Measurements from ENCODE around the gene ARHGAP40. TPM values are rescaled to one million over a fixed set of nuclear protein-coding genes. Genes with fewer than 3 reads are reported as not detected.

The ARHGAP40 gene
- total RNA-seq, 2 donors from 2014 or later: not detected

DNA sequence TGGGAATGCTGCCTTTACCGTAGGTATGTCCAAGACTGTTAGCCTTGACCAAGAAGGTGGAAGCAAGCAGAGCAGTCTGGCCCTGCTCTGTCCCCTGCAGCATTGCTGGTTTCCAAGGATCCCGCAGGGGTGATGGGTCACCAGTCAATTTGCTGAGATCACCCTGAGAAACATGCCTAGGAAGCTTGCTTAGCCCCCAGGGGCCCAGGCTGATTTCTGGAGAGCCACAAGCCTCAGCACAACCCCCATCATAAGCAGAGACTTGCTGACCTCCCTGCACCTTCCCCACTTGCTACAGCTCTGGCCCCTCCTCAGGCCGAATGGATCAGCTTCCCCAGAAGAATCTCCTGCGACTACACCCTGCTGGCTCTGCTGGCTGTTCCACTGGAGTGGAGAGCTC is 21.5 kb downstream of the ARHGAP40 start:
- H3K9ac ChIP-seq (ENCODE audit: low read depth in 2 of 2, low read length in 2 of 2): no peak overlapping the region
- H3K27ac ChIP-seq: no peak overlapping the region
- intact Hi-C loops (cut with DNase I): no loop called here
- no peak overlapping the region for H3K4me3 ChIP-seq
- no peaks in the 10 kb centered on the region for H3K4me1 ChIP-seq
- no peaks in the 10 kb centered on the region for H3K27me3 ChIP-seq
- H3K9me3 ChIP-seq: no peaks in the 10 kb centered on the region
- H3K36me3 ChIP-seq: no peaks in the 10 kb centered on the region
- no peak for DNase-seq
- TF ChIP-seq, protein P1, sequence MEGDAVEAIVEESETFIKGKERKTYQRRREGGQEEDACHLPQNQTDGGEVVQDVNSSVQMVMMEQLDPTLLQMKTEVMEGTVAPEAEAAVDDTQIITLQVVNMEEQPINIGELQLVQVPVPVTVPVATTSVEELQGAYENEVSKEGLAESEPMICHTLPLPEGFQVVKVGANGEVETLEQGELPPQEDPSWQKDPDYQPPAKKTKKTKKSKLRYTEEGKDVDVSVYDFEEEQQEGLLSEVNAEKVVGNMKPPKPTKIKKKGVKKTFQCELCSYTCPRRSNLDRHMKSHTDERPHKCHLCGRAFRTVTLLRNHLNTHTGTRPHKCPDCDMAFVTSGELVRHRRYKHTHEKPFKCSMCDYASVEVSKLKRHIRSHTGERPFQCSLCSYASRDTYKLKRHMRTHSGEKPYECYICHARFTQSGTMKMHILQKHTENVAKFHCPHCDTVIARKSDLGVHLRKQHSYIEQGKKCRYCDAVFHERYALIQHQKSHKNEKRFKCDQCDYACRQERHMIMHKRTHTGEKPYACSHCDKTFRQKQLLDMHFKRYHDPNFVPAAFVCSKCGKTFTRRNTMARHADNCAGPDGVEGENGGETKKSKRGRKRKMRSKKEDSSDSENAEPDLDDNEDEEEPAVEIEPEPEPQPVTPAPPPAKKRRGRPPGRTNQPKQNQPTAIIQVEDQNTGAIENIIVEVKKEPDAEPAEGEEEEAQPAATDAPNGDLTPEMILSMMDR (IDR thresholded peaks at IDR 0.05): no peak

DNA sequence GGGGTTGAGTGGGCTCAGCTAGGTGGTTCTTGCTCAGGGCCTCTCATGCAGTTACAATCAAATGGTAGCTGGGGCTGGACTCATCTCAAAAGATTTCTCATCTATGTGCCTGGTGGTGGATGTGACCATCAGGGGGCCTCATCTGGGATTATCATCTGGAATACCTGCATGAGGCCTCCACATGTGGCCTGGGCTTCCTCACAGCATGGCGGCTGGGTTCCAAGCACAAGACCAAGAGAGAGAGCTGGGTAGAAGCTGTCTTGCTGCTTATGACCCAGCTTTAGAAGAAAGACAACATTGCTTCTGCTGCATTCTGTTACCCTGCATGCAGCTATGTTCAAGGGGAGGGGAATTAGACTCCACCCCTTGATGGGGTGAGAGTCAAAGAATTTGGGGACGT is 22.5 kb downstream of the ARHGAP40 start:
- DNase-seq: no peak
- Histone ChIP-seq H3K9ac (ENCODE audit: low read depth in 2 of 2, low read length in 2 of 2) (no peak overlapping the region), H3K4me3 (no peak overlapping the region), H3K27me3 (no peaks in the 10 kb centered on the region), H3K9me3 (no peaks in the 10 kb centered on the region), H3K36me3 (no peaks in the 10 kb centered on the region), H3K4me1 (no peaks in the 10 kb centered on the region), H3K27ac (no peak overlapping the region)
- TF ChIP-seq, protein P1 (IDR thresholded peaks at IDR 0.05): no peak
- intact Hi-C loops (cut with DNase I): no loop called here

DNA sequence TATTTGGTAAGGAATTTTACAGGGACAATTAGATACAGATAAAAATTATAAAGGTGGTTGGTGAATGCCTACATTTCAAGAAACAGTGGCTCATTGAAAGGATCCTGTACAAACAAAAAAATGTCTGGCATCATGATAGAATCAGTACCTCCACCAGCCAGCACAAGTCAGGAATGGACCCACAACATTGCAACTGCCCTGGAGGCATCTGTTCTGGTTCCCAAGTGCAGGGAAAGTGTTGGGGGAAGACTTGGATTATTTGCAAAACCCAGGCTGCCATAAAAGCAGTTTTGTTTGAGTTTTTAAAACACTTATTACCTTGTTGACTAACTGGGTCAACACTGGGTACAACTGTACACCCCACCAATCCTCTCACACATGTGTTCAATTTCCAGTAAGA is 24.3 kb downstream of the ARHGAP40 start:
- intact Hi-C loops (cut with DNase I): no loop called here

DNA sequence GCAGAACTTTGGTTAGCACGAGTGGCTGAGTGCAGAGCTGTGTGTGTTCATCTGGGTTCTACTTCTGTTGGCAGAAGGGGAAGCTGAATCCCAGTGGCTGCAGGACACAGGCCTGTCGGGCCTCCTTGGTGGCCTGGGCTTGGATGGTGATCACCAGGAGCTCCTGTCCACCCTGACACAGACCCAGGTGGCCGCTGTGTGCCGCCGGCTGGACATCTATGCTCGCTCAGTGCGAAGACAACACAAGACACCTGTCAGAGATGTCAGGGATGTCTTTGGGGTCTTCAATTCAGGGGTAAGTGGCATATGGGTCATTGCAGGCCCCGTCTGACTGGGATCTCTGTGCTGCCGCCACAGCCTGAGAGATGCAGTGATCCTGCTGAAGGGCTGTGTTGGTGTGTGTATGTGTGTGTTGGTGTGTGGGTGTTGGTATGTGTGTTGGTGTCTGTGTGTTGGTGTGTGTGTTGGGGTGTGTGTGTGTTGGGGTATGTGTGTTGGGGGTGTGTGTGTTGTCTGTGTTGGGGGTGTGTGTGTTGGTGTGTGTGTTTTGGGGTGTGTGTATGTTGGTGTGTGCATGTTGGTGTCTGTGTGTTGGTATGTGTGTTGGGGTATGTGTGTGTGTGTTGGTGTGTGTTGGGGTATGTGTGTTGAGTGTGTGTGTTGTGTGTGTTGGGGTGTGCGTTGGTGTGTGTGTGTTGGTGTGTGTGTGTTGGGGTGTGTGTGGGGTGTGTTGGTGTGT is 25.5 kb downstream of the ARHGAP40 start:
- Histone ChIP-seq H3K9ac (ENCODE audit: low read depth in 2 of 2, low read length in 2 of 2) (no peak overlapping the region), H3K36me3 (no peaks in the 10 kb centered on the region), H3K4me1 (no peaks in the 10 kb centered on the region), H3K4me3 (no peak overlapping the region), H3K27me3 (no peaks in the 10 kb centered on the region), H3K27ac (no peak overlapping the region), H3K9me3 (no peaks in the 10 kb centered on the region)
- TF ChIP-seq, protein P1 (IDR thresholded peaks at IDR 0.05): no peak
- no peak for DNase-seq
- intact Hi-C loops (cut with DNase I): no loop called here

More for the DNA sequence above, 24.3 kb downstream of the ARHGAP40 start:
- DNase-seq: no peak
- TF ChIP-seq, protein P1 (IDR thresholded peaks at IDR 0.05): no peak
- Histone ChIP-seq H3K27me3 (no peaks in the 10 kb centered on the region), H3K36me3 (no peaks in the 10 kb centered on the region), H3K9me3 (no peaks in the 10 kb centered on the region), H3K4me3 (no peak overlapping the region), H3K4me1 (no peaks in the 10 kb centered on the region), H3K27ac (no peak overlapping the region), H3K9ac (ENCODE audit: low read depth in 2 of 2, low read length in 2 of 2) (no peak overlapping the region)

DNA sequence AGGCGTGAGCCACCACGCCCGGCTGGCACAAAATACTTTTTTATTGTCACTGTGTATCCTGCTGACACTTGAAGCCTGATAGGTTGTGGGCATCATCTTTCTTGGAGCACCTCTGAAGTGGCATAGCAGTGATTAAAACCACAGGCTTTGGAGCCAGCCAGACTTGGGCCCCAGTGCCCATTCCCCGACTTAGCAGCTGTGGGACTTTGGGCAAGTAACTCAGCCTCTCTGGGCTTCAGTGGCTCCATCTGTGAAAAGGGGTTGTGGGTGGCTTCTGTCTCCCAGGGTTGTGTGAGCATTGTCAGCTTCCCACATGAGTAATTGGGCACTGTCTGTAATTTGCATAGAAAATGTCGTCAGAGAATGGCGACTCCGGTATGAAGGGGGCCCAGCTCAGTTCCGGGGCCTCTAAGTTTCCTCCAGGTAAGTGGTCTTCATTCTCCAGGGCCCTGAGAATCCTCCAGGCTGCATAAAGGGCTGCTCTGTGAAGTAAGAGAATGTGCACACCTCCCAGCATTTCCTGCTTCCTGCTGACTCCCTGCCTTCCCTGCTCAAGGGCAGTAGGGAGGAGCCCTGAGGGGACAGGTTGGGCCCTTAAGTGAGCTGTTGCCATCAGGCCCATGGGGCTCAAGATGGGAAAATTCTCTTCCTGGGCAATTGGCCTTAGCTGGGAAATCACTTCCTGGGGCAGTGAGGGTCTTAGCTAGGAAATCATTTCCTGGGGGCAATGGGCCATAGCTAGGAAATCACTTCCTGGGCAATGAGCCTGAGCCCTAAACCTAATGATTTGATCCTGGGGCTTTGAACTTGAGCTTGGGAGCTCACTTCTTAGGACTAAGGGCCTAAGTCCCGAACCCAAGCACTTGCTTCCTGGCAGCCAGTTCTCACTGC is 27.2 kb downstream of the ARHGAP40 start:
- no peak for DNase-seq
- Histone ChIP-seq H3K9me3 (no peaks in the 10 kb centered on the region), H3K4me3 (no peak overlapping the region), H3K27ac (no peak overlapping the region), H3K36me3 (no peaks in the 10 kb centered on the region), H3K9ac (ENCODE audit: low read depth in 2 of 2, low read length in 2 of 2) (no peak overlapping the region), H3K4me1 (no peaks in the 10 kb centered on the region), H3K27me3 (no peaks in the 10 kb centered on the region)
- TF ChIP-seq, protein P1 (IDR thresholded peaks at IDR 0.05): no peak
- intact Hi-C loops (cut with DNase I): no loop called here
